Ishikawa (cell line): ENCODE data around the gene INO80C.

Experiments used
- CEBPB ChIP-seq: IDR thresholded peaks from 2 replicates; pipeline ENCODE4 v1.6.1; 2012
- CREB1 ChIP-seq: IDR thresholded peaks from 2 replicates; pipeline ENCODE4 v1.6.1; 2012; ENCODE audit warnings: low read depth
- EGR1 ChIP-seq: IDR thresholded peaks from 2 replicates; pipeline ENCODE4 v1.6.1; 2012
- EP300 ChIP-seq: IDR thresholded peaks from 2 replicates; pipeline ENCODE4 v1.6.1; 2012; ENCODE audit warnings: borderline replicate concordance
- FOXM1 ChIP-seq: IDR thresholded peaks from 2 replicates; pipeline ENCODE4 v1.6.1; 2012; ENCODE audit warnings: low read depth, borderline replicate concordance
- NFIC ChIP-seq: IDR thresholded peaks from 2 replicates; pipeline ENCODE4 v1.6.1; 2012
- RAD21 ChIP-seq: IDR thresholded peaks from 2 replicates; pipeline ENCODE4 v1.6.1; 2012; ENCODE audit warnings: low read depth
- TAF1 ChIP-seq: IDR thresholded peaks from 2 replicates; pipeline ENCODE4 v1.6.1; 2012; ENCODE audit warnings: low read depth, mild to moderate bottlenecking
- TCF12 ChIP-seq: IDR thresholded peaks from 2 replicates; pipeline ENCODE4 v1.6.1; 2012; ENCODE audit warnings: low read depth
- TEAD4 ChIP-seq: IDR thresholded peaks from 2 replicates; pipeline ENCODE4 v1.6.1; 2012
- YY1 ChIP-seq: IDR thresholded peaks from 2 replicates; pipeline ENCODE4 v1.6.1; 2012; ENCODE audit warnings: low read depth
- ZBTB7A ChIP-seq: IDR thresholded peaks from 2 replicates; pipeline ENCODE4 v1.6.1; 2012; ENCODE audit warnings: low read depth
- TF ChIP-seq, protein P1 (sequence below): IDR thresholded peaks from 2 replicates; pipeline ENCODE4 v1.6.1; 2012; ENCODE audit warnings: low read depth, mild to moderate bottlenecking
- TF ChIP-seq, protein P2 (sequence below): IDR thresholded peaks from 2 replicates; pipeline ENCODE4 v1.6.1; 2012
- TF ChIP-seq, protein P3 (sequence below): IDR thresholded peaks from 2 replicates; pipeline ENCODE4 v1.6.1; 2012

Gene INO80C

DNA sequence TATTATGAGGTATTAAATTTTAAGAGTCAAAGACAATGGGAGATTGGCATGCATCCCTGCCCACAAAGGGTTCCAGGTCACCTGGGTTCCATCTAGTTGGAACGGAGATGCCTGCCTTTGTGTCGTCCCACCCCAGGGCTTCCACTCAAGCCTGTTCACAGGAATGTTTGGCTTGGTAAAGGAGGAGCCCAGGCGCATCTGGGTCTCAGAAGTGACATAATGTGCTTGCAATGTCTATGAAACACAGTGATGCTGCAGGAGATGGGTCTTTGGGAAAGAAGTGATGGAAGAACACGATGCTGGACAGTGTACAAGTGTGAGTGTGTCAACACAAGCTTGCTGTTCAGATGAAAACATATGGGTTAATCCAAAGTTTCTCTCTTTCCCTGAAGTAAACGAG lies 71.0 kb downstream of the INO80C start:
- TF ChIP-seq RAD21, result no peak

DNA sequence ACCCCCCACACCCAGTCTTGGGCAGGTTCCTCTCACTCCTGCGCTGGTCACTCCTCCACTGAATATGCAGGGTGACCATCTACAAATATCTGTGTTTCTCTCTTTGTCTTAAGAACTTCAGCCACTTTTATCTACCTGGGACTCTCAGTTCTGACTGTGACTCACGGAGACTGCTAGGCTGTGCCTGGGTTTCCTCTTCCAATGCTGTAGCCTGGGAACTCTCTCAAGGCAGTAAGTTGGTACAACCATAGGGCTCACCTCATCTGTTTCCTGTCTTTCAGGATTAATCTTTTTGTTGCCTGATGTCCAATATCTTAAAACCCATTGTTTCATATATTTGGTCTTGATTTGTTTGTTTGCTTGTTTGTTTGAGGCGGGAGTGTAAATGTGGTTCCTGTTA lies 73.4 kb downstream of the INO80C start:
- TF ChIP-seq EP300 (no peak), NFIC (no peak), TCF12 (no peak), EGR1 (no peak), CREB1 (no peak), RAD21 (no peak), FOXM1 (no peak), CEBPB (no peak), TAF1 (no peak), ZBTB7A (no peak), TEAD4 (no peak), YY1 (no peak)
- TF ChIP-seq, protein P1, sequence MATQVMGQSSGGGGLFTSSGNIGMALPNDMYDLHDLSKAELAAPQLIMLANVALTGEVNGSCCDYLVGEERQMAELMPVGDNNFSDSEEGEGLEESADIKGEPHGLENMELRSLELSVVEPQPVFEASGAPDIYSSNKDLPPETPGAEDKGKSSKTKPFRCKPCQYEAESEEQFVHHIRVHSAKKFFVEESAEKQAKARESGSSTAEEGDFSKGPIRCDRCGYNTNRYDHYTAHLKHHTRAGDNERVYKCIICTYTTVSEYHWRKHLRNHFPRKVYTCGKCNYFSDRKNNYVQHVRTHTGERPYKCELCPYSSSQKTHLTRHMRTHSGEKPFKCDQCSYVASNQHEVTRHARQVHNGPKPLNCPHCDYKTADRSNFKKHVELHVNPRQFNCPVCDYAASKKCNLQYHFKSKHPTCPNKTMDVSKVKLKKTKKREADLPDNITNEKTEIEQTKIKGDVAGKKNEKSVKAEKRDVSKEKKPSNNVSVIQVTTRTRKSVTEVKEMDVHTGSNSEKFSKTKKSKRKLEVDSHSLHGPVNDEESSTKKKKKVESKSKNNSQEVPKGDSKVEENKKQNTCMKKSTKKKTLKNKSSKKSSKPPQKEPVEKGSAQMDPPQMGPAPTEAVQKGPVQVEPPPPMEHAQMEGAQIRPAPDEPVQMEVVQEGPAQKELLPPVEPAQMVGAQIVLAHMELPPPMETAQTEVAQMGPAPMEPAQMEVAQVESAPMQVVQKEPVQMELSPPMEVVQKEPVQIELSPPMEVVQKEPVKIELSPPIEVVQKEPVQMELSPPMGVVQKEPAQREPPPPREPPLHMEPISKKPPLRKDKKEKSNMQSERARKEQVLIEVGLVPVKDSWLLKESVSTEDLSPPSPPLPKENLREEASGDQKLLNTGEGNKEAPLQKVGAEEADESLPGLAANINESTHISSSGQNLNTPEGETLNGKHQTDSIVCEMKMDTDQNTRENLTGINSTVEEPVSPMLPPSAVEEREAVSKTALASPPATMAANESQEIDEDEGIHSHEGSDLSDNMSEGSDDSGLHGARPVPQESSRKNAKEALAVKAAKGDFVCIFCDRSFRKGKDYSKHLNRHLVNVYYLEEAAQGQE, result no peak
- TF ChIP-seq, protein P2, sequence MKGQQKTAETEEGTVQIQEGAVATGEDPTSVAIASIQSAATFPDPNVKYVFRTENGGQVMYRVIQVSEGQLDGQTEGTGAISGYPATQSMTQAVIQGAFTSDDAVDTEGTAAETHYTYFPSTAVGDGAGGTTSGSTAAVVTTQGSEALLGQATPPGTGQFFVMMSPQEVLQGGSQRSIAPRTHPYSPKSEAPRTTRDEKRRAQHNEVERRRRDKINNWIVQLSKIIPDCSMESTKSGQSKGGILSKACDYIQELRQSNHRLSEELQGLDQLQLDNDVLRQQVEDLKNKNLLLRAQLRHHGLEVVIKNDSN, result no peak
- TF ChIP-seq, protein P3, sequence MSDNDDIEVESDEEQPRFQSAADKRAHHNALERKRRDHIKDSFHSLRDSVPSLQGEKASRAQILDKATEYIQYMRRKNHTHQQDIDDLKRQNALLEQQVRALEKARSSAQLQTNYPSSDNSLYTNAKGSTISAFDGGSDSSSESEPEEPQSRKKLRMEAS, result no peak

DNA sequence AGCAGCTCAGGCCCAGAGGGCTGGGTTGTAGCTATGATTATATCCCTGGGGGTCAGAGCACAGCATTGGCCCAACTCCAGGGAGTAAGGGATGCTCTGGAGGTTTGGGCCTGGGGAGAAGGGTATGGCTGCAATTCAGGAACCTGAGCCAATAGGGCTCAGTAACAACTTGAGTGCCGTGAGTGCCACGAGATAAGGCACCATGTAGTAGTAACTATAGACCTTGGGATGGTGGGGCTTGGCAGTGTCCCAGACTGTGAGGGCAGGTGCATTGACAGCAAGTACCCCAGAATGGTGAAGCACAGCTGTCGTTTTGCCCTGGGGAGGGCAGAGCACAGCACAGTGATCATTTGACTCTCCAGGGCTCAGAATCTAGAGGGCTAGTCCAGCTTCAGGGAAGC lies 75.5 kb downstream of the INO80C start:
- TF ChIP-seq EGR1, result no peak
- no peak for TF ChIP-seq ZBTB7A
- TF ChIP-seq TAF1, result no peak
- no peak for TF ChIP-seq TEAD4
- TF ChIP-seq CREB1, result no peak
- TF ChIP-seq, protein P1, result no peak
- no peak for TF ChIP-seq RAD21
- TF ChIP-seq FOXM1, result no peak
- no peak for TF ChIP-seq CEBPB
- no peak for TF ChIP-seq TCF12
- TF ChIP-seq, protein P2, result no peak
- TF ChIP-seq YY1, result no peak
- TF ChIP-seq, protein P3, result no peak
- TF ChIP-seq EP300, result no peak

DNA sequence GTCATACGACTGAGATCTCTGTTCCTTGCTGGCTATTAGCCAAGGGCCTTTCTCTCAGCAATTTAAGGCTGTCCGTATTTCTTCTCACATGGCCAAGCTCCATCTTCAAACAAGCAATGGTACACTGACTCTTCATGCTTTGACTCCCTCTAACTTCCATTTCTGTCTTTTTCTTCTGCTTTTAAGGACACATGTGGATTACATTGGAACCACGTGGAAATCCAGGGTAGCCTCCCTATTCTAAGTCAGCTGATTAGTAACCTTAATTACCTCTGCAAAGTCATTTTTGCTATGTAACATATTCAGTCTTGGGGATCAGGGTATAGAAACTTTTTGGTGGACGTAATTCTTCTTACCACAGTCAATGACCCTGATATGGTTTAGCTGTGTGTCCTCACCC lies 79.2 kb downstream of the INO80C start:
- no peak for TF ChIP-seq YY1
- TF ChIP-seq EGR1, result no peak
- no peak for TF ChIP-seq NFIC
- TF ChIP-seq, protein P2, result no peak
- no peak for TF ChIP-seq CEBPB
- no peak for TF ChIP-seq FOXM1
- no peak for TF ChIP-seq TAF1
- TF ChIP-seq, protein P1, result no peak
- no peak for TF ChIP-seq TEAD4
- no peak for TF ChIP-seq CREB1
- no peak for TF ChIP-seq EP300
